Hepatocyte (in vitro differentiated cells): ENCODE measurements around the gene FOXQ1. TPM values are rescaled to one million over a fixed set of nuclear protein-coding genes. Genes with fewer than 3 reads are reported as not detected.

Source experiments
- DNase-seq: peaks from one replicate; pipeline ENCODE4 v3.0.0-alpha.2; 2016; ENCODE audit warnings: low spot score
- H2AFZ ChIP-seq: fragments of 200-600 bp; sonication (generic); 2 replicates; pipeline ENCODE4 v1.6.0; 2016; ENCODE audit warnings: antibody characterized with exemption, mild to moderate bottlenecking
- H3K27ac ChIP-seq: fragments of 200-600 bp; sonication (generic); 2 replicates; pipeline ENCODE4 v1.5.1; 2016; ENCODE audit warnings: mild to moderate bottlenecking
- H3K27me3 ChIP-seq: fragments of 200-600 bp; sonication (generic); 2 replicates; pipeline ENCODE4 v1.6.1; 2016
- H3K36me3 ChIP-seq: fragments of 200-600 bp; sonication (generic); replicated peaks from 2 replicates; pipeline ENCODE4 v1.5.1; 2016; ENCODE audit warnings: low read depth; ENCODE audit not compliant: insufficient read depth
- H3K4me1 ChIP-seq: fragments of 200-600 bp; sonication (generic); 2 replicates; pipeline ENCODE4 v1.5.1; 2016; ENCODE audit warnings: mild to moderate bottlenecking, moderate library complexity; ENCODE audit not compliant: insufficient read depth
- H3K4me2 ChIP-seq: fragments of 200-600 bp; sonication (generic); 2 replicates; pipeline ENCODE4 v1.6.0; 2016
- H3K4me3 ChIP-seq: fragments of 200-600 bp; sonication (generic); 2 replicates; pipeline ENCODE4 v1.5.1; 2016; ENCODE audit warnings: mild to moderate bottlenecking
- H3K79me2 ChIP-seq: fragments of 200-600 bp; sonication (generic); 2 replicates; pipeline ENCODE4 v1.6.0; 2017; ENCODE audit warnings: mild to moderate bottlenecking
- H3K9me2 ChIP-seq: fragments of 200-600 bp; sonication (generic); replicated peaks from 2 replicates; pipeline ENCODE4 v1.6.0; 2017; ENCODE audit warnings: mild to moderate bottlenecking; ENCODE audit not compliant: insufficient read depth
- H3K9me3 ChIP-seq: fragments of 200-600 bp; sonication (generic); 2 replicates; pipeline ENCODE4 v1.5.1; 2016; ENCODE audit warnings: low read depth, mild to moderate bottlenecking
- H4K20me1 ChIP-seq: fragments of 200-600 bp; sonication (generic); 2 replicates; pipeline ENCODE4 v1.6.0; 2016; ENCODE audit warnings: mild to moderate bottlenecking; ENCODE audit not compliant: insufficient read depth, poor library complexity, severe bottlenecking
- CTCF ChIP-seq: fragments of 200-600 bp; sonication (generic); IDR thresholded peaks from 2 replicates; pipeline ENCODE4 v1.5.1; 2016; ENCODE audit warnings: antibody characterized with exemption, mild to moderate bottlenecking; ENCODE audit not compliant: poor library complexity
- EZH2 ChIP-seq: fragments of 200-600 bp; sonication (generic); IDR thresholded peaks from 2 replicates; pipeline ENCODE4 v1.6.1; 2016; ENCODE audit warnings: antibody characterized with exemption, mild to moderate bottlenecking, borderline replicate concordance
- EZH2phosphoT487 ChIP-seq: fragments of 200-600 bp; sonication (generic); IDR thresholded peaks from one replicate; pipeline ENCODE4 v1.6.1; 2018; ENCODE audit warnings: antibody characterized with exemption, mild to moderate bottlenecking, low read depth, moderate library complexity; ENCODE audit not compliant: unreplicated experiment, severe bottlenecking
- WGBS: methylation state at CpG from one replicate; pipeline ENCODE4 v1.1.6; 2016; ENCODE audit warnings: low lambda C conversion rate; ENCODE audit errors: missing lambda C conversion rate; 5-methylcytosine and 5-hydroxymethylcytosine counted together
- polyA plus RNA-seq: library from polyadenylated mRNA; unstranded; fragments of >200 nt; fragmentation: Nextera tagmentation; extraction: Ambion mirVana; gene quantifications from 2 replicates; pipeline ENCODE4 v1.2.1, GENCODE V29; 2016
- total RNA-seq: library from RNA; depleted of rRNA; stranded (reverse); fragments of >200 nt; gene quantifications from 2 replicates; pipeline ENCODE4 v1.2.3, GENCODE V29; 2014

FOXQ1 gene
- total and polyA plus RNA-seq, 2 experiments from 2014 or later = 12.8 to 25.9 TPM

- Histone ChIP-seq H3K9me2 (no peaks in the 10 kb centered on the region), H4K20me1 (no peaks in the 10 kb centered on the region), H3K4me2 (no peak overlapping the region), H2AFZ (no peak overlapping the region), H3K9me3 (no peaks in the 10 kb centered on the region), H3K4me1 (no peaks in the 10 kb centered on the region), H3K79me2 (no peaks in the 10 kb centered on the region), H3K27ac (peak overlapping the region; percentile 45), H3K27me3 (no peaks in the 10 kb centered on the region), H3K4me3 (no peak overlapping the region), H3K36me3 (no peaks in the 10 kb centered on the region)
- 71% methylated on average over 7 of the region's 7 CpGs for WGBS
- no peak for TF ChIP-seq CTCF
- no peak for TF ChIP-seq EZH2
- no peak for TF ChIP-seq EZH2phosphoT487
- DNase-seq = peak; percentile 64
These were observed 24.8 kb upstream of the FOXQ1 start for GRCh38 chr6:1287103-1287591.

- TF ChIP-seq CTCF (no peak), EZH2phosphoT487 (no peak), EZH2 (no peak)
- Histone ChIP-seq H2AFZ (no peak overlapping the region), H3K9me3 (no peaks in the 10 kb centered on the region), H4K20me1 (no peaks in the 10 kb centered on the region), H3K36me3 (no peaks in the 10 kb centered on the region), H3K27me3 (no peaks in the 10 kb centered on the region), H3K27ac (no peak overlapping the region), H3K4me2 (no peak overlapping the region), H3K79me2 (no peaks in the 10 kb centered on the region), H3K4me3 (no peak overlapping the region), H3K9me2 (no peaks in the 10 kb centered on the region), H3K4me1 (no peaks in the 10 kb centered on the region)
- DNase-seq = no peak
- WGBS = 89% methylated on average over 6 of the region's 6 CpGs
These were observed 21.8 kb upstream of the FOXQ1 start for GRCh38 chr6:1290086-1290485.

GRCh38 chr6:1290805-1291204, 21.1 kb upstream of the FOXQ1 start:
- no peak overlapping the region for H3K4me3 ChIP-seq
- DNase-seq = no peak
- no peaks in the 10 kb centered on the region for H3K79me2 ChIP-seq
- TF ChIP-seq CTCF (no peak), EZH2phosphoT487 (no peak), EZH2 (no peak)
- H4K20me1 ChIP-seq = no peaks in the 10 kb centered on the region
- H3K27me3 ChIP-seq = no peaks in the 10 kb centered on the region
- WGBS = 80% methylated on average over 4 of the region's 4 CpGs
- no peak overlapping the region for H3K27ac ChIP-seq
- no peak overlapping the region for H3K4me2 ChIP-seq
- no peaks in the 10 kb centered on the region for H3K4me1 ChIP-seq
- H3K36me3 ChIP-seq = no peaks in the 10 kb centered on the region
- H2AFZ ChIP-seq = no peak overlapping the region
- no peaks in the 10 kb centered on the region for H3K9me2 ChIP-seq
- no peaks in the 10 kb centered on the region for H3K9me3 ChIP-seq

GRCh38 chr6:1291381-1291780, 20.5 kb upstream of the FOXQ1 start:
- no peaks in the 10 kb centered on the region for H3K9me3 ChIP-seq
- H3K4me3 ChIP-seq = no peak overlapping the region
- no peaks in the 10 kb centered on the region for H3K9me2 ChIP-seq
- no peaks in the 10 kb centered on the region for H3K36me3 ChIP-seq
- 94% methylated on average over 10 of the region's 10 CpGs for WGBS
- H3K79me2 ChIP-seq = no peaks in the 10 kb centered on the region
- no peak overlapping the region for H3K27ac ChIP-seq
- H2AFZ ChIP-seq = no peak overlapping the region
- TF ChIP-seq EZH2 = no peak
- TF ChIP-seq EZH2phosphoT487 = no peak
- no peak for TF ChIP-seq CTCF
- no peaks in the 10 kb centered on the region for H3K27me3 ChIP-seq
- H3K4me1 ChIP-seq = peaks cover 3% of the 10 kb centered on the region
- no peak for DNase-seq
- H4K20me1 ChIP-seq = no peaks in the 10 kb centered on the region
- H3K4me2 ChIP-seq = no peak overlapping the region
